Activated CD4-positive, alpha-beta T cell treated with anti-CD3 and anti-CD28 coated beads, Interleukin-2, amount 50 U/mL, for 4 hours (primary cell): ENCODE data around the gene MPP3.
"Not testable (repeated sequence)": the region's sequence is repeated elsewhere in the genome, so short reads cannot be mapped to it uniquely, and the experiment has no call there.

ENCODE experiments used
- DNase-seq, 2 experiments: peaks; one replicate each; pipeline ENCODE4 v3.0.0-alpha.2; 2020

The MPP3 gene

GRCh38 chr17:43801844-43802243 is 31.1 kb downstream of the MPP3 start:
- DNase-seq: no peak

GRCh38 chr17:43800736-43801135 is 32.2 kb downstream of the MPP3 start:
- no peak for DNase-seq

GRCh38 chr17:43799047-43799446 is 33.9 kb downstream of the MPP3 start:
- no peak for DNase-seq

- DNase-seq: not testable (repeated sequence)
Measured at GRCh38 chr17:43798024-43798423, 34.9 kb downstream of the MPP3 start.

GRCh38 chr17:43792668-43793067 is 40.3 kb downstream of the MPP3 start:
- DNase-seq: not testable (repeated sequence)

- no peak for DNase-seq
Measured at GRCh38 chr17:43791589-43791988, 41.4 kb downstream of the MPP3 start.

GRCh38 chr17:43790311-43790940 is 42.5 kb downstream of the MPP3 start:
- DNase-seq: no peak

GRCh38 chr17:43789482-43789881 is 43.5 kb downstream of the MPP3 start:
- DNase-seq: no peak

GRCh38 chr17:43788540-43788939 is 44.4 kb downstream of the MPP3 start:
- DNase-seq: no peak

GRCh38 chr17:43787728-43788127 is 45.2 kb downstream of the MPP3 start:
- no peak for DNase-seq

GRCh38 chr17:43784628-43785101 is 48.3 kb downstream of the MPP3 start:
- no peak for DNase-seq

GRCh38 chr17:43784068-43784467 is 48.9 kb downstream of the MPP3 start:
- no peak for DNase-seq

- no peak for DNase-seq
Measured at GRCh38 chr17:43782913-43783680, 49.8 kb downstream of the MPP3 start.

- DNase-seq: no peak
Measured at GRCh38 chr17:43780135-43780534, 52.8 kb downstream of the MPP3 start, which contains the start of gene CFAP97D1. Gene CFAP97D1 (plus strand): TSS chr17:43780435. CDS start chr17:43780463, 28 bp downstream.

- DNase-seq: no peak
Measured at GRCh38 chr17:43779145-43780125, 53.5 kb downstream of the MPP3 start.

- DNase-seq: peak; percentile 53 to 60
Measured at GRCh38 chr17:43778337-43779144, 54.4 kb downstream of the MPP3 start, which contains the start of gene DUSP3. Gene DUSP3 (minus strand): TSS chr17:43778977. CDS start chr17:43778924, 53 bp downstream.

- DNase-seq: no peak
Measured at GRCh38 chr17:43774304-43775250, 58.4 kb downstream of the MPP3 start.

- DNase-seq: no peak
Measured at GRCh38 chr17:43772877-43773648, 59.9 kb downstream of the MPP3 start.

GRCh38 chr17:43771463-43771862 is 61.5 kb downstream of the MPP3 start:
- DNase-seq: no peak

- no peak for DNase-seq
Measured at GRCh38 chr17:43770957-43771356, 62.0 kb downstream of the MPP3 start.
